Measurements from ENCODE around the gene SNAP47.

The SNAP47 gene

DNA sequence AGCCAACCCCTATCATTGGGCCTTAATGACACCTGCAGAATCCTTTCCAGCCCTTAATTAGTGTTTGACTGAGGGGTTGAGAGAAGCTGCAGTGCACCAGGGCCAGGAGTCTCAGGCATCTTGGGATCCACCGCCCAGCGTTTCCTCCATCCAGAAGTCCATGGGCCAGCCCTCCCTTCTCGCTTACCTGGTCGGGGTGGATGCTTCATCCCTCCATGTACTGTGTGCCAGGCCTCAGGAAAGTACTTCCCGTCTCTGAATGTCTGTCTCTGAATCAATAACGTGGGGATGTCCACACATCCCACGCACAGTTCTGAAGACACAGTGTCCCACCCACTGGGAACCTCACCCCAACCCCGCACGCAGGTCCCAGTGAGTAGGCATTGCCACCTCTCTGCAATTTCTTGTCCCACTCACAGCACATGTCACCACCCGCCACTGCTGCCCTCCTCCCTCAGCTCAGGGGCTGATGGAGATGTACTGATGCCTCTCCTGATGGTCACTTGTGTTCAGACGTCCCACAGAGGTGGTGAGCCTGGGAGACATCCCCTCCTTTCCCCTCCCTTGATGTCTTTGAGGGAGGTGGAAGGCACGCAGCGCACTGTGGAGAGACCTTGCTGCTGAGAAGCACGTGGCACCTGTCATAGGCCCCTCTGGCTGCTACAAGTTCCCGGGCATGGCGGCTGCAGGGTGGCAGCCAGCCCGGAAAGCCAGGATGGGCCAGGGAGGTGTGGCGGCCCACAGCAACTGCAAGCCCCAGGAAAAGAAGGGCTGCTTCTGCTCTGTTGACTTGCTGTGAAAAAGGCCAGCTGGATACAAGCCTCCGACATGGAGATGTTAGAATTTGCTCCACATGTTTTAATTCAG, 50.8 kb downstream of the SNAP47 start:
- FAIRE-seq: no peak

DNA sequence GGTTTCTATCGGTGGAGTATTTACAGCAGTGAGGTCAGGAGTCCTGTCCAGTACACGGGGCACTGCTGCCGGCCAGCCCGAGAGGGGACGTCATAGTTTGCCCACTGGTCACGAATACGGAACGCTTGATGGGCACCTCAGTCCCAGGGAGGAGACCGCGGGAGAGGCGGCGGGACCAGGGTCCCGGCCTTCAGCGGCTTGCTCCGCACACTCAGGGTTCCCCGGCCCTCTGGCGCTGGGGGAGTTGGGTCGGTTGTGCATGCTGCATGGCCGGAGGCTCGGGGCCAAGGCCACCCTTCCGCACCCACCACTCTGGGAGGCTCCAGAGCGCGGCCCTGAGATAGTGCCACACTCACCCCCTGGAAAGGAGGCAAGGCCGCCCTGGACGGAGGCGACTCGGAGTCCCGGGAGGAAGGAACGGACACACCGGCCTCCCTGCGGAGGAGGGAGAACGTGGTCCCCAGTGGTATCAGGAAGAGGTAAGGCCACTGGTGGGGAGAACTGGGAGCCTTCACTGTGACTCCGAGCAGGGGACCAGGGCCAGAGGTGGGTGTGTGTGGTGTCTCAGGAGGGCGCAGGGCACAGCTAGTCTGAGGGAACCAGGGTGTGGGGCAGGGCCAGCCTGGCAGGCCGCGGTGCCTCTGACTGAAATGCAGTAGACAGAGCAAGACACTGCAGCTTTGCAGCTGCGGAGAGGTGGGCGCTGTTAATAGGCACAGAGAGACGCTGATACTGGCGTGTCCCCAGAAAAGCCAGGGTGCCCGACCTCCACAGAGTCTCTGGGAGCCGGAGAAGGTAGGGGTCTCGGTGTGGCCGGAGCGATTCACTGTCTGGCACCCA, 51.7 kb downstream of the SNAP47 start:
- FAIRE-seq: no peak

DNA sequence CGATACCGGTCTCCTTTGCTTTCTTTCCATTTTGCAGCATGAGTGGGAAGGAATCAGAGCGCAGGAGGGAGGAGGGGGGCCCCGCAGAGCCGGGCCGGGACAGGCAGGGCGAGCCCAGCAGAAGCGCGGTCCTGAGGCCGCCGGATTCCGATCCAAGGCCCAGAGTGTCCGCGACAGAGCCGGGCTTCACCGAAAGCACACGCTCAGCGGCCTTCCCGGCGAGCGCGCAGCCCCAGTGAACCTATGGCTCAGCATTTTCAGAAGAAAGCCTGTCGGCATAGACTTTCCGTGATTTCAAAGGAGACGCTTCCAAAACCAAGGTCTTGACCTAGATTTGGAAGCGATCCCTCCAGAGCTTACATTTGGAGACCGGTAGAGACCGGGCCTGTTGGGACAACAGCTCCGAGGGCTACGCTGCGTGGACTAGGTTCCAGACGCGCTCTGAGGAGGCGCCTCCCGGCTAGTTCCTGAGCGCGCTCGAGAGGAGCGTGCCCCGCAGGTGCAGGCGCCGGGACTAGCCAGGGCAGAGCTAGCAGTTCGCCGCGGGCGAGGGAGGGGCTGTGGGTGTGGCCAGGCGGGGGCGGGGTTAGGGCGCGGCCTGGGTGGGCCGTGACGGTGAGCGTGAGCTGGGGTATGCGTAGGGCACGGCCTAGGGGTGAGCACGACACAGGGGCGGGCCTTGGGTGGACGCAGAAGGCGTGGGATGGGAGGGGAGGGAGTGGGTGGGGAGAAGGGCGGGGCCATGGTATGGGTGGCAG, 52.5 kb downstream of the SNAP47 start:
- FAIRE-seq: no peak

DNA sequence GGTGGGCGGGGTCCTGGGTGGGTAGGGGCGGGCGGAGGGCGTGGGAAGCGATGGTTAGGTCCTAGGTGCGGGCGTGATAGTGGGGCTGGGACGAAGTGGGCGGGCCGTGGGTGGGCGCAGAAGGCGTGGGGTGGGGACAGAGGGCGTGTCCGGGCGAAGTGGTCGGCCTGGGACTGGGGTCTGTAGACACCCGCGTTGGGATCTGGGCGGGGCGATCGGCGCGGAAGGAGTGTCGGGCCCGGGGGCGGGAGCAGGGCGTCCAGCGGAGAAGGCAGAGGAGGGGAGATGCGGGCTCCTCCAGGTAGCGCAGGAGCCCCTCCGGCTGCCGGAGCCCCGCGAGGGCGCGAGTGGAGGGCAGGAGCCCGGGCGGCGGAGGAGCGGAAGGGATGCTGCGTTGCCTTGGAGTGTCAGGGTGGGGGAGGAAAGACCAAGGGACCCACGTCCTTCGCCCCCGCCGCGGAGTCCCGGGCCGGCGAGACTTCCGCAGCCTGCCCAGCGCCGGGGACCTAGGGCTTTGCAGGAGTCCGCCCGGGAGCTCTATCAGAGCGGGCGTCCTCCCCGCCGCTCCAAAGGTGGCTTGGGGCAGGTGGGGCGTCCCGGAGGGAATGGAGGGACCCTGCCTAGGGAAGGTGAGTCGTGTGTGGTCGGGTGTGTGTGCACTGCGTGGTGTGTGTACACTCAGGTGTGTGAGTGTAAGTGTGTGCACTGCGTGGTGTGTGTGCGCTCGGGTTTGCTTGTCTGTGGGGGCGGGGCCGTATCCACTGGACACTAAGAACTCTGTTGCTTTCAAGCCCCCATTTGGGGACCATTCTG, 53.2 kb downstream of the SNAP47 start:
- FAIRE-seq: no peak

DNA sequence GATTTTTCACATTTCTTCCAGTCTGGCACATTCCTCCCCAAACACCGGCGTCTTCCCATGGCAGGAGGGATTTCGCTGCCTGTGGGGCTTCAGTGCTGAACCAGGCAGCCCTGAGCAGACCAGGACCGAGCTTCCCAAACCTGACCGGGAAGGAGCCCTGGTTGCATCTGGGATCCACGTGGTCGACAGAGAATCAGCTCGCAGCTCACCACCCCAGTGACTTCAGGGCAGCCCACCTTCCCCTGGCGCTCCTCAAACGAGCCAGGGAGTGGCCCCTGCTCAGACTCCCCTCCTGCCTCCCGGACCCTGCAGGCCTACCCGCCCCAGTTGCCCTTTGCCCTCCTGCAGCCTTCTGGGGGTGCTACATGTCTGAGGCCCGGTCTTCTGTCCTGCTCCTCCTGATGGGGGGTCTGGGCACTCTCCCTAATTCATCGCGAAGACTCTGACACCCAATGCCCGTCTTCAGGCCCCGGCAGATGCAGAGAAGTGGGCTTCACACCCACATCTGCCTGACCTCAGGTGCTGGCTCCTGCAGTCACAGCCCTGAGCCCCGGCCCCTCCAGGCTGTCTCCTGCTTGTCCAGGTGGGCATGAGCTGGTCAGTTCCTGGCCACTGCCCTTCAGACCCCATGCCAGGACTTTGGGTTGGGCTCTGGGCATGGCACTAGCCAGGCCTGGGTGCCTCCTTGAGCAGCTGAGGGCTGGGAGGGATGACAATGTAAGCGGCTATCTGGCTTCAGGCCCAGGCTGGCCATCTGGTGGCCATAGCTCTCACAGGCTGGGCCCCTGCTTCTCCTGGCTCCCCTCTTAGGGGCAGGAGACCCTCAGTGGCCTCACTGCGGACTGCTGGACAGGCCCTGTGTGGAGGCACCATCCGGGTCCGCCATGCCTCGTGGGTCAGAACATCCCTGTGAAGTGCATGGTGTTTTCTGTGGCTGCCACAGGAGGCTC, 54.1 kb downstream of the SNAP47 start:
- FAIRE-seq: no peak

DNA sequence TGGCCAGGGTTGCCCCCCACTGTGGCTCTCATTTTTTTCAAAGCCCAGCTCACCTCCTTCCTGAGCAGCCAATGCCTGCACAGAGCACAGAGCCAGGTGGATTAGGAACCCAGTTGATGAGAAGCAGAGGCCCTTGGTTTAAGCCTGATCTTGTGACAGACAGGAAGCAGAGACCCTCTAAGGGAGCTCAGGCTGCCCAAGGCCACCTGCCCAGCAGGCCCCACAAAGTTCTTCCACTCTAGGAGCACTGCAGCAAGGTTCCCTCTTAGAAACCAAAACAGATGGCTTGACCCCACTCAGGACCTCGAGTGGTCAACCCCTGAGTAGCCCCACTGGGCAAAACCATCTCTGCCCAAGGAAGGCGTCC, 54.8 kb downstream of the SNAP47 start:
- no peak for FAIRE-seq

DNA sequence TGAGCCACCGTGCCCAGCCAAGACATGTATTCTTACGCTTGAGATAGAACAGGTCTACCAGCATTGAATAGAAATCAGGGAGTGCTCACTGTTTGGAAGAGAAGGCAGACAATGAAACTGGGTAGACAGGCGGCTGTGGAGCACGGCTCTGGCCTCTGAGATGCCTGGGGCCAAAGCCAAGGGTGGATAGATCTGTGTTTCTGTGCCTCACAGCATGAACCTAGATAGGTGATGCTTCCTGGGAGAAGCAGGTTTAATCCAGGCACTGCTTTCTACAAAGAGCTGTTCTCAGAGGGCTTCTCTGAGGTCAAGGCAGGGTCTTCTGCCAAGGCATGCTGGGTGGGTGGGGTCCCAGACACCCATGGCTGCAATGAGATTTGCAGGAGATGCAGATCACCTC, 55.6 kb downstream of the SNAP47 start:
- FAIRE-seq: no peak

DNA sequence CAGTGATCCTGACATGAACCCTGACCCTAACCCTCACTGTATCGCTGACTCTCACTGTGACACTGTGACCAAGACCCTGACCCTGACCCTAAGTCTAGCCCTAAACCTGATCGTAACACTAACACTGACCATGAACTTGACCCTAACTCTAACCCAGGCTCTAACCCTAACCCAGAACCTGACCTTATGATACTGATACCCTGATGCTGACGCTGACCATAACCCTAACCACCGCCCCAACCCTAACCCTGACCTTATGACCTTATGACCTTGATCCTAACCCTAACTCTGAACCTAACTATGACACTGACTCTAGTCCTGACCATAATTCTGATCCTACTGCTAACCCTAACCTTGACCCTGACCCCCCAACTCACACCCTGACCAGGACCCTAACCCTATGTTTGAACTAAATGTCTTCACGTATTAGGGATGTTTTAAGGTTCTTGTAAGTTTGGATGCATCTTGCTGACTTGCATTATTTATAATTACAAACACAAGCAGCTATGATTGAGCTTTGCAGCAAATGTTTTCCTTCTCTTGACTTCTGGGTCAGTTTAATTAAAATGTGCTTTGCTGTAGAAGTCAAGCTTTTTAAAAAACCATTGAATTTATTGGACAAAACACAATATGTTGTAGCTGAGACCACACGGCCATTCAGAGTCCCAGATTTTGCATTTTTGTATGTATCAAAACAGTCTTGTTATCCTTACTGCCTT, 56.3 kb downstream of the SNAP47 start:
- peak; percentile 97 for FAIRE-seq

DNA sequence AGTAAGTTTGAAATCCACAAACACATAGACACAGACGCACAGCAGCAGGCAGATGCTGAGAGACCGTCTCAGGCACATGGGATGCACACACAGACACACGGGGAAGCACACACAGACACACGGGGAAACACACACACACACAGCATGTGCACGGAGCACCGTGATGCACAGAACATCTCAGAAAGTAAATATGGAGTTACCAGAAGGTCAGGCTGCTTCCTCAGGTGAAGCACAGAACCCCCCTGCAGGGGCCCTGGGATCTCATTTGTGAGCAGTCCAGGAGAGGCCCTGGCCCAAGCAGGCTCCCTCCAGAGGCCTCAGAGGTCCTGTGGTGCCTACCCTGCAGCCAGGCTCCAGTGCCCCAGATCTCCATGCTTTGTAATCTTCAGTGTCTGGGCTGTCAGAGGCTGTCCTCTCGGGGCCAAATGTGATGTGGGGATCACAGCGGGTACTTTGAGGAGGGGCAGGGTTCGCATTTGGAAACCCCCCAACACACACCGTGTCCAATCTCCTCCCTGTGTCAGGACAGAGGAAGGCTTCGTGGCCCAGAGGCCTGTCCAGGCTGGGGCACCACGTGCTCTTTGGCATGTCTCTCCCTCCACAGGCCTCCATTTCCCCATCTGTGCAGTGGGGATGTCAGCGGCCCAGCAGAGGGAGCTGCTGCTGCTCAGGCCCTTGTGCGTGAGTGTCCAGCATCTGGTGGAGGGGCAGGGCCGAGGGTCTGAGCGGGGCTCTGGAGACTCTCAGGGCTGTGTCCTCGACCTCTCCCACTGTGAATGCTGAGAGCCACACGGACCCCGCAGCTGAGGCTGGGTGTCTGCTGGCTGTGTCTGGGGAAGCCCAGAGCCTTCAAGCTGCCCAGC, 57.2 kb downstream of the SNAP47 start:
- FAIRE-seq: no peak

DNA sequence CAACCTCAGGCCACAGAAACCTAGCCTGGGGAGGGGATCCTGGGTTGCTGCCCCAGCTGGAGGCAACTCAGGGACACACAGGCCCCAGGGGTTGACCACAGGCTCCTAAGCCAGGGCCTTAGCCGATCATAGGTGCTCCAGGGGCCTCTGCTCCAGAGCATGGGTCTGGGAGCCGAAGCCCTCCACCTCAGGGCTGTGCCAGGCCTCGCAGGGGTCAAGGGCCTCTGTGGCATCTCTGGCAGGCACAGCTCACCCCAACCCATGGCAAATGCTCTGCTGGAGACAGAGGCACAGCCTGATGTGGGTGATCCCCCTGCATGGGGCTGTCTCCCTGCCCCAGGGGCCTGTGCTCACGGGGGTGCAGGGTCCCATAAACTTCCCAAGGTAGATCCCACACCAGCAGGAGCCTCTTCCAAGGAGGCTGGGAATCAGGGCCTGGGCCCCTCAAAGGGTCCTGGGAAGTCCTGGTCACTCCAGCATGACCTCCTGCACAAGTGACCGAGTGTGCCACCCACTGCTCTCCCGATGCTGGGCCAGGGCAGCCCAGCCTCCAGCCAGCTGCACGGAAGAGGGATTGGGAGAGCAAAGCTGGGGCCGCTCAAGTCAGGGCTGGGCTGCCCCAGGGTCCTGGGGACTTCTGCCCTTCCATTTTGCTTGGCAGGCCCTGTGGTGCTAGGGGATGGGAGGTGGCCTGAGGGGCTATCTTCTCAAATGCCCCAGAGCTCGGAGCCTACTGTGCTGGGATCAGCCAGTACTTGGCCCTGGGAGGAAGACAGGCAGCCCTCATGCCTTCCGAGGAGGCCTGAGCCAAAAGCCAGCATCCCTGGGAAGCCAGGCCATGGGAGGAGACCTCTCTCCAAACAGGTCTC, 58.1 kb downstream of the SNAP47 start:
- FAIRE-seq: no peak

DNA sequence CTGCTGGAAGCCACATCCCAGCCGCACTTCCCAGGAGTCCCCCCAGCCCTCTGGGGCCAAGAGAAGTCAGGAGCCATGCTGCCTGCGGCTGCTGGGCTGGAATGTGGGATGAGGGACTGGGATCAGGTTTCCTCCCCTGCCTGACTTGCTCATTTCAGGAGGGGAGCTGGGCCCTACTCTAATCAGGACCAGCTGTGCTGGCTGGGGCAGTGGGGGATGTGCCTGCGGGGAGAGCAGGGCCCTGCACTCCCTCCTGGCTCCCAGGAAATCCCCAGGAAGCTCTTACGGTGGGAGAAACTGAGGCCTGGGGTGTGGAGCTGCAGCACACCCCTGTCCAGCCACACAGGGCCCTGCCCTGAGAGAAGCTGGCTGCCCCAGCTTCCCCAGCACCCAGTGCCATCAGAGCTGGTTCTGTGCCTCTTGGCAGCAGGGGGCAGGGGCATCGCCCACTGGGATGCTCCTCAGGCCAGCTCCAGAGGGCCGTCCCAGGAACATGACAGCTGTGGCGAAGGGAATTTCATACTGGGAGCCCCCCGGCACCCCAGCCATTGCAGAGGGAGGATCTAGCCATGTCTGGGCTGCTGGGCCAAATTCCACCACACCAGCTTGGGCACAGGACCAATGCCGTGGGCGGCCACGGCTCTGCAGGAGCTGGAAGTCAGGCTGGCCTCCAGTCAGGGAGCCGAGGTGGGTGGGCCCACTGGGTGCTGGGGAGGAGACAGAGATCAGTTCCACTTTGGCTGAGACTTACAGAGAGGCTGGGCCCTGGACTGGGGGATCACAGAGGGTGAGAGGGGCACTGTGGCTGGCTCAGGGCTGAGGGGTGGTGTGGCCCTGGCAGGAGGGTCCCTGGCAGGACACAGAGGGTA, 58.9 kb downstream of the SNAP47 start:
- FAIRE-seq: peak; percentile 88

DNA sequence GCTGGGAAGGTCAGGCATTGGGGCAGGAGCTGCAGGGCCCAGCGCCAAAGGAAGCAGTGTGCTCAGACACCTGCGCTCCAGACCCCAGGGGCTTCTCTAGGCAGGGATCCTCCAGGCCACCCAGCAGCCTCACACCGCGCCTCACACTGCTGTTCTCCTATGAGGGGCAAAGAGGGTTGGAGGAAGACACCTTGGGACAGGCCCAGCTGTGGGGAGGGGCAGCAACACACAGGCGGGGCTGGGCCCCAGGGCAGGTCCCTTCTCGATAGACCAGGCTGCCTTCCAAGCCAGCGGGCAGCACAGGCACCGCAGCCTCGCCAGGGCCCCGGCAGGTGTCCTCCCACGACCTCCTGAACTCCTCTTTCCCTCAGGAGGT, 59.6 kb downstream of the SNAP47 start:
- no peak for FAIRE-seq

DNA sequence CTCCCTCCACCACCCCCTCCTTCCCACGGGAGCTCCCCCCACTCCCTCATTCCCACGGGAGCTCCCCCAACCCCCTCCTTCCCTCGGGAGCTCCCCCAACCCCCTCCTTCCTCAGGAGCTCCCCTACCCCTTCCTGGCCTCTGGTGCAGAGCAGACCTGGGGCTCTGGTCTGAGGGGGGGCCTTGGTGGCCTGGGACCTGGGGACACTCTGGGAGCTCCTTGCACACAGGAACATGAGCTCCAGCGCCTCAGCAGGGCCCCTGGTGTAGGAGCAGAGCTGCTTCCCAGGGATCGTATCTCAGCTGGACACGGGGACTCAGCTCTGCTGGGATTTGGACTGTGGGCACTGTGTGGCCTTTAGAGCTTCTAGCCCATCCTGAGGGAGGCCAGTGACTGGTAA, 60.5 kb downstream of the SNAP47 start:
- FAIRE-seq: no peak

DNA sequence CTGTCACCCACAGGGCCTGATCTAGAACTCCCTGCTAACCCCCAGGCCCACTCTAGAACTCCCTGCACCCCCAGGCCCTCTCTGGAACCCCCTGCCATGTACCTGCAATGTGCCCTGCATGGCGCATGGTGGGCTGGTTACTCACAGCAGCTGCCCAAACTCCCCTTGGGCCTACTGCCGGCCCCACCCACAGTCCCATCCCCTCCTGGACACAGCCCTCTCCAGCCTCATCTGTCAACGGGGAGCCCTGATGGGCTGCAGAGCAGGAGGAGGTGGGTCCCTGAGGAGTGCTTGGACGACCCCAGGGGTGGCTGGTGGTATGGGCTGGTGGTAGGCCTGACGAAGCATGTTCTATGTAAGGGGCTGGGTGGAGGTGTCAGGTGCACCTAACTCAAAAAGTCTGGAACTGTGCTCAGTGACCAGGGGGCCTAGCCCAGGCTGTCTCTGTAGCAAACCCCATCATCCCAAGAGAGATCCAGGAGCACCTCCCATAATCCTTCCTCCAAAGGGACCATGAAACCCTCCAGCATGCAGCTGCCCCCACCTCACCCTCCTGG, 61.2 kb downstream of the SNAP47 start:
- no peak for FAIRE-seq

DNA sequence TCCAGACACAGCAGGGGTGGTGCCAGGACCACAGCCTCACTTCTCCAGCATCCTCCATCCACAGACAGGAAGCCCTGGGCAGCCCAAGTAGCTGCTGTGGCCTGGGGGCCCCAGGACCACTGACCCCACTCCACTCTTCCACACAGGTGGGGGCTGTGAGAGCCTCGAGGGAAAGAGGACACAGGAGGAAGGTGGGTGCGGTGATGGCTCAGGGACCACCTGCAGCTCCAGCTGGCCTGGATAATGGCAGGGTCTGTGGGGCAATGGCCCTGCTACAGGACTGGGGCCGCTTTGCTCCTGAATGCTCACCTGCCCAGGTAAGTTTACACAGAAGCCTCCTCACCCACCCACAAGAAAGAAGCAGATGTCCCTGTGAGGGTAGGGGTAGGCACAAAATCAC, 61.9 kb downstream of the SNAP47 start:
- FAIRE-seq: no peak

DNA sequence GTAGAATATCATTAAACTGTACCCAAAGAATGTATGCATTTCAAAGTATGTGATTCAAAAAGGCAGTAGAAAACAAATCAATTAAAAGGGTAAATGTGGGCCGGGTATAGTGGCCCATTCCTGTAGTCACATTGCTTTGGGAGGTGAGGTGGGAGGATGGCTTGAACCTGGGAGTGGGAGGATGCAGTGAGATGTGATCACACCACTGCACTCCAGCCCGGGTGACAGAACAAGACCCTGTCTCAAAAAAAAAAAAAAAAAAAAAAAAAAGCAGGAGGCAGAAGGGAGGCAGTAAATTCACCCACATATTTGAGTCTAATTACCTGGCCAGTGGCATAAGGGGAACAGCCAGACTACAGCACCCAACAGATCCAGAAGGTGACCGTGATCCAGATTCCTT, 62.4 kb downstream of the SNAP47 start:
- no peak for FAIRE-seq

Measured in endometrium (tissue), 2 donors.